Hepatocyte (in vitro differentiated cells): Measurements from ENCODE around the gene KRT23.

ENCODE experiments used
- EZH2 ChIP-seq: fragments of 200-600 bp; sonication (generic); IDR thresholded peaks from 2 replicates; pipeline ENCODE4 v1.6.1; 2016; ENCODE audit warnings: antibody characterized with exemption, mild to moderate bottlenecking, borderline replicate concordance
- EZH2phosphoT487 ChIP-seq: fragments of 200-600 bp; sonication (generic); IDR thresholded peaks from one replicate; pipeline ENCODE4 v1.6.1; 2018; ENCODE audit warnings: antibody characterized with exemption, mild to moderate bottlenecking, low read depth, moderate library complexity; ENCODE audit not compliant: unreplicated experiment, severe bottlenecking
- TF ChIP-seq, protein P1 (sequence below): fragments of 200-600 bp; sonication (generic); IDR thresholded peaks from 2 replicates; pipeline ENCODE4 v1.5.1; 2016; ENCODE audit warnings: antibody characterized with exemption, mild to moderate bottlenecking; ENCODE audit not compliant: poor library complexity

DNA sequence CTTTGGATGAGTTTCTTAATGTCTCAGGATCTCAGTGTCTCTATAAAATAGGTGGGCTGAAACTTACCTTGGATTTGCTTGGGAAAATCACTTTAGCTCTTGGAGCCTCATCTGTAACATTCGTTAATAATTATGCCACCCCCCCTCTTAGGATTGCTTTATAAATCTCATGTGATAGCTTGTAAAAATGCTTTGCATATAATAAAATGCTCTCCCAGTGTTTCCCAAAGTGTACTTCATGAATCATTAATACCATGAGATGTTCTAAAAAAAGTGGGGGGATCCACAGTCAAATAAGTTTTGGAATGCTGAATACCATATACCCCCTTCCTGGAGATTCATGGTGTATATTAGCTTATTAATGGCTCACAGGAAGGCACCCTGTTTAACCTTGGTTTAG, 24.1 kb upstream of the KRT23 start:
- TF ChIP-seq, protein P1, sequence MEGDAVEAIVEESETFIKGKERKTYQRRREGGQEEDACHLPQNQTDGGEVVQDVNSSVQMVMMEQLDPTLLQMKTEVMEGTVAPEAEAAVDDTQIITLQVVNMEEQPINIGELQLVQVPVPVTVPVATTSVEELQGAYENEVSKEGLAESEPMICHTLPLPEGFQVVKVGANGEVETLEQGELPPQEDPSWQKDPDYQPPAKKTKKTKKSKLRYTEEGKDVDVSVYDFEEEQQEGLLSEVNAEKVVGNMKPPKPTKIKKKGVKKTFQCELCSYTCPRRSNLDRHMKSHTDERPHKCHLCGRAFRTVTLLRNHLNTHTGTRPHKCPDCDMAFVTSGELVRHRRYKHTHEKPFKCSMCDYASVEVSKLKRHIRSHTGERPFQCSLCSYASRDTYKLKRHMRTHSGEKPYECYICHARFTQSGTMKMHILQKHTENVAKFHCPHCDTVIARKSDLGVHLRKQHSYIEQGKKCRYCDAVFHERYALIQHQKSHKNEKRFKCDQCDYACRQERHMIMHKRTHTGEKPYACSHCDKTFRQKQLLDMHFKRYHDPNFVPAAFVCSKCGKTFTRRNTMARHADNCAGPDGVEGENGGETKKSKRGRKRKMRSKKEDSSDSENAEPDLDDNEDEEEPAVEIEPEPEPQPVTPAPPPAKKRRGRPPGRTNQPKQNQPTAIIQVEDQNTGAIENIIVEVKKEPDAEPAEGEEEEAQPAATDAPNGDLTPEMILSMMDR: no peak
- TF ChIP-seq EZH2: no peak
- TF ChIP-seq EZH2phosphoT487: no peak
